ENCODE data around the gene NIPBL.

DNA sequence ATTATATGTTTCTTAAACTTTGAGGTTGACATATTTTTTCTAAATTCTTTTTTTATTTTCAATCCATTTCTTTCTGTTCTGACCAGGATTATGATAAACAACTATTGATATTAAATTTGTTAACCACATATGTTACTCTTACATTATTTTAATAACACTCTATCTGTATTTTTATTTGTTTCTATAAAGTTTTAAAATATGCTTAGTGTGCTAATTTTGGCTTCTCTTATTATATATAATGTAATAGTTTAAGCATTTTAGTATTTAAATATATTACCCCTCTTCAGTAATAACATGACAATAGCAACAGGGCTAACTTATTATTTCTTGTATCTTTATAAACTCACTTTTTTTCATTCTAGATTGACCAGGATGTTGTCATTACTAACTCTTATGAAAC, 137.8 kb downstream of the NIPBL start:
- TF ChIP-seq, protein P1, sequence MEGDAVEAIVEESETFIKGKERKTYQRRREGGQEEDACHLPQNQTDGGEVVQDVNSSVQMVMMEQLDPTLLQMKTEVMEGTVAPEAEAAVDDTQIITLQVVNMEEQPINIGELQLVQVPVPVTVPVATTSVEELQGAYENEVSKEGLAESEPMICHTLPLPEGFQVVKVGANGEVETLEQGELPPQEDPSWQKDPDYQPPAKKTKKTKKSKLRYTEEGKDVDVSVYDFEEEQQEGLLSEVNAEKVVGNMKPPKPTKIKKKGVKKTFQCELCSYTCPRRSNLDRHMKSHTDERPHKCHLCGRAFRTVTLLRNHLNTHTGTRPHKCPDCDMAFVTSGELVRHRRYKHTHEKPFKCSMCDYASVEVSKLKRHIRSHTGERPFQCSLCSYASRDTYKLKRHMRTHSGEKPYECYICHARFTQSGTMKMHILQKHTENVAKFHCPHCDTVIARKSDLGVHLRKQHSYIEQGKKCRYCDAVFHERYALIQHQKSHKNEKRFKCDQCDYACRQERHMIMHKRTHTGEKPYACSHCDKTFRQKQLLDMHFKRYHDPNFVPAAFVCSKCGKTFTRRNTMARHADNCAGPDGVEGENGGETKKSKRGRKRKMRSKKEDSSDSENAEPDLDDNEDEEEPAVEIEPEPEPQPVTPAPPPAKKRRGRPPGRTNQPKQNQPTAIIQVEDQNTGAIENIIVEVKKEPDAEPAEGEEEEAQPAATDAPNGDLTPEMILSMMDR (IDR thresholded peaks at IDR 0.05): no peak
- TF ChIP-seq POLR2A (IDR thresholded peaks at IDR 0.05): no peak

All from body of pancreas (tissue), 4 donors.